ENCODE data around the gene ITGB8.
A peak's percentile ranks its signal among the peaks of the same experiment; 100 is the strongest.
"Not testable (repeated sequence)": the region's sequence is repeated elsewhere in the genome, so short reads cannot be mapped to it uniquely, and the experiment has no call there.

ITGB8 gene

DNA sequence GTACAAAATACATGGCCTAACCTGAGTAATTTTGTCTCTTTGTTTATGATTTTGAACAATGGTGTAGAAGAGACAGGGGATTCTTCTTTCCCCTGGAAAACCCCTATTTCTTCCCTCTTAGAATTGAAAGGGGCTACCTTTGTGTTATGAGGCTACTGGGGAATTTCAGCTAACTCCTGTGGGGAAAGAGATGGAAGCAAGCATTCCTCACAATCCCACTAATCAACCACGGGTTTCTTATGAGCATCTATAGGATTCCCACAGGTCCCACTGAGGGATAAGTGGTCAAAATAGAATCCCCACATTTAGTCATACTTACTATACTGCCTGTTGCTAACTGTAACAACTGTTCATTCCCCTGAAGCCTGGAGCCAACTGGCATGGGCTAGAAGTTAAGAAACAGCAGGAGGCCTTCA, 32.2 kb upstream of the ITGB8 start:
- no peak overlapping the region for H3K4me3 Mint-ChIP-seq
- H3K9me3 Mint-ChIP-seq, result peaks cover 12% of the 10 kb centered on the region
- H3K27me3 Mint-ChIP-seq (ENCODE audit: low read depth), result no peaks in the 10 kb centered on the region
- TF ChIP-seq, protein P1, sequence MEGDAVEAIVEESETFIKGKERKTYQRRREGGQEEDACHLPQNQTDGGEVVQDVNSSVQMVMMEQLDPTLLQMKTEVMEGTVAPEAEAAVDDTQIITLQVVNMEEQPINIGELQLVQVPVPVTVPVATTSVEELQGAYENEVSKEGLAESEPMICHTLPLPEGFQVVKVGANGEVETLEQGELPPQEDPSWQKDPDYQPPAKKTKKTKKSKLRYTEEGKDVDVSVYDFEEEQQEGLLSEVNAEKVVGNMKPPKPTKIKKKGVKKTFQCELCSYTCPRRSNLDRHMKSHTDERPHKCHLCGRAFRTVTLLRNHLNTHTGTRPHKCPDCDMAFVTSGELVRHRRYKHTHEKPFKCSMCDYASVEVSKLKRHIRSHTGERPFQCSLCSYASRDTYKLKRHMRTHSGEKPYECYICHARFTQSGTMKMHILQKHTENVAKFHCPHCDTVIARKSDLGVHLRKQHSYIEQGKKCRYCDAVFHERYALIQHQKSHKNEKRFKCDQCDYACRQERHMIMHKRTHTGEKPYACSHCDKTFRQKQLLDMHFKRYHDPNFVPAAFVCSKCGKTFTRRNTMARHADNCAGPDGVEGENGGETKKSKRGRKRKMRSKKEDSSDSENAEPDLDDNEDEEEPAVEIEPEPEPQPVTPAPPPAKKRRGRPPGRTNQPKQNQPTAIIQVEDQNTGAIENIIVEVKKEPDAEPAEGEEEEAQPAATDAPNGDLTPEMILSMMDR (IDR thresholded peaks at IDR 0.05; ENCODE audit: unreplicated experiment in 3 of 3), result no peak
- no peaks in the 10 kb centered on the region for H3K36me3 Mint-ChIP-seq (ENCODE audit: low read depth)
- H3K4me1 Mint-ChIP-seq, result peaks cover 8% of the 10 kb centered on the region
- H3K27ac Mint-ChIP-seq, result no peak overlapping the region

- H3K27me3 Mint-ChIP-seq (ENCODE audit: low read depth), result no peaks in the 10 kb centered on the region
- H3K9me3 Mint-ChIP-seq, result peaks cover 12% of the 10 kb centered on the region
- no peak overlapping the region for H3K4me3 Mint-ChIP-seq
- no peak overlapping the region for H3K27ac Mint-ChIP-seq
- peaks cover 8% of the 10 kb centered on the region for H3K4me1 Mint-ChIP-seq
- H3K36me3 Mint-ChIP-seq (ENCODE audit: low read depth), result no peaks in the 10 kb centered on the region
- TF ChIP-seq, protein P1 (IDR thresholded peaks at IDR 0.05; ENCODE audit: unreplicated experiment in 3 of 3), result no peak
These were observed 31.6 kb upstream of the ITGB8 start for GRCh38 chr7:20299145-20299544.

GRCh38 chr7:20299647-20300312, 30.9 kb upstream of the ITGB8 start:
- no peak overlapping the region for H3K27ac Mint-ChIP-seq
- H3K36me3 Mint-ChIP-seq (ENCODE audit: low read depth), result no peaks in the 10 kb centered on the region
- TF ChIP-seq, protein P1 (IDR thresholded peaks at IDR 0.05; ENCODE audit: unreplicated experiment in 3 of 3), result no peak
- H3K4me3 Mint-ChIP-seq, result no peak overlapping the region
- no peaks in the 10 kb centered on the region for H3K27me3 Mint-ChIP-seq (ENCODE audit: low read depth)
- peaks cover 8% of the 10 kb centered on the region for H3K4me1 Mint-ChIP-seq
- peaks cover 12% of the 10 kb centered on the region for H3K9me3 Mint-ChIP-seq

- Mint-ChIP-seq H3K9me3 (no peaks in the 10 kb centered on the region), H3K4me3 (no peak overlapping the region), H3K4me1 (peaks cover 12% of the 10 kb centered on the region), H3K27me3 (ENCODE audit: low read depth) (no peaks in the 10 kb centered on the region), H3K36me3 (ENCODE audit: low read depth) (no peaks in the 10 kb centered on the region), H3K27ac (no peak overlapping the region)
- TF ChIP-seq, protein P1 (IDR thresholded peaks at IDR 0.05; ENCODE audit: unreplicated experiment in 3 of 3), result no peak
These were observed 29.3 kb upstream of the ITGB8 start for GRCh38 chr7:20301311-20301939.

DNA sequence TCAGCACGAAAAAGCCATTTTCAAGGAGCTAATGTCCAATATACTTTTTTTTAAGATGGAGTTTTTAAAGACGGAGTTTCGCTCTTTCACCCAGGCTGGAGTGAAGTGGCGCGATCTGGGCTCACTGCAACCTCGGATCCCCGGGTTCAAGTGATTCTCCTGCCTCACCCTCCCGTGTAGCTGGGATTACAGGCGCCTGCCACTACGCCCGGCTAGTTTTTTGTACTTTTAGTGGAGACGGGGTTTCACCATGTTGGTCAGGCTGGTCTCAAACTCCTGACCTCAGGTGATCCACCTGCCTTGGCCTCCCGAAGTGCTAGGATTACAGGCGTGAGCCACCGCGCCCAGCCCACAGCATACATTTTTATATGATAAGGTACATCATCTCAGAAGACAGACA, 28.4 kb upstream of the ITGB8 start:
- not testable (repeated sequence) for H3K27me3 Mint-ChIP-seq (ENCODE audit: low read depth); H3K27ac Mint-ChIP-seq; H3K9me3 Mint-ChIP-seq; H3K4me3 Mint-ChIP-seq; H3K36me3 Mint-ChIP-seq (ENCODE audit: low read depth)
- peaks cover 20% of the 10 kb centered on the region for H3K4me1 Mint-ChIP-seq

- H3K4me3 Mint-ChIP-seq, result no peak overlapping the region
- H3K27ac Mint-ChIP-seq, result peak overlapping the region in 1 of 3 experiments; percentile 31
- H3K4me1 Mint-ChIP-seq, result peaks cover 23% of the 10 kb centered on the region
- no peaks in the 10 kb centered on the region for H3K27me3 Mint-ChIP-seq (ENCODE audit: low read depth)
- H3K36me3 Mint-ChIP-seq (ENCODE audit: low read depth), result no peaks in the 10 kb centered on the region
- TF ChIP-seq, protein P1 (IDR thresholded peaks at IDR 0.05; ENCODE audit: unreplicated experiment in 3 of 3), result no peak
- H3K9me3 Mint-ChIP-seq, result no peaks in the 10 kb centered on the region
These were observed 27.8 kb upstream of the ITGB8 start for GRCh38 chr7:20302891-20303290.
